Activated CD4-positive, alpha-beta memory T cell treated with anti-CD3 and anti-CD28 coated beads, Interleukin-2, amount 10 ng/mL, durations not matched to agents 7 days and 5 days (primary cell): Measurements from ENCODE around the gene MAP3K4. TPM values are rescaled to one million over a fixed set of nuclear protein-coding genes. Genes with fewer than 3 reads are reported as not detected.
A peak's percentile ranks its signal among the peaks of the same experiment; 100 is the strongest.

ENCODE experiments used
- CTCF ChIA-PET: fragments of 350-600 bp; sonication (Branson Sonifier 250); formaldehyde crosslinking; loops from one replicate; lab custom pipeline; 2021; ENCODE audit warnings: antibody characterized with exemption, inconsistent platforms; lab: Charles Lee
- POLR2A ChIA-PET: fragments of 350-600 bp; sonication (Branson Sonifier 250); formaldehyde crosslinking; loops from one replicate; lab custom pipeline; 2021; ENCODE audit warnings: antibody characterized with exemption; lab: Charles Lee
- DNase-seq: peaks from one replicate; pipeline ENCODE4 v3.0.0-alpha.2; 2020
- H3K27ac Mint-ChIP-seq: one replicate; pipeline ENCODE4 v1.8.0; 2021; ENCODE audit warnings: mild to moderate bottlenecking, mixed read lengths
- H3K27me3 Mint-ChIP-seq: one replicate; pipeline ENCODE4 v1.8.0; 2021; ENCODE audit warnings: mixed read lengths
- H3K36me3 Mint-ChIP-seq: one replicate; pipeline ENCODE4 v1.8.0; 2021; ENCODE audit warnings: low read depth, mixed read lengths
- H3K4me1 Mint-ChIP-seq: one replicate; pipeline ENCODE4 v1.8.0; 2021; ENCODE audit warnings: mixed read lengths
- H3K4me3 Mint-ChIP-seq: one replicate; pipeline ENCODE4 v1.8.0; 2021; ENCODE audit warnings: mild to moderate bottlenecking, mixed read lengths
- H3K9me3 Mint-ChIP-seq: one replicate; pipeline ENCODE4 v1.8.0; 2021; ENCODE audit warnings: mixed read lengths
- total RNA-seq, 2 experiments: library from RNA; stranded (reverse); gene quantifications; one replicate each; pipeline ENCODE4 v1.2.3, GENCODE V29; 2021

MAP3K4 gene, protein sequence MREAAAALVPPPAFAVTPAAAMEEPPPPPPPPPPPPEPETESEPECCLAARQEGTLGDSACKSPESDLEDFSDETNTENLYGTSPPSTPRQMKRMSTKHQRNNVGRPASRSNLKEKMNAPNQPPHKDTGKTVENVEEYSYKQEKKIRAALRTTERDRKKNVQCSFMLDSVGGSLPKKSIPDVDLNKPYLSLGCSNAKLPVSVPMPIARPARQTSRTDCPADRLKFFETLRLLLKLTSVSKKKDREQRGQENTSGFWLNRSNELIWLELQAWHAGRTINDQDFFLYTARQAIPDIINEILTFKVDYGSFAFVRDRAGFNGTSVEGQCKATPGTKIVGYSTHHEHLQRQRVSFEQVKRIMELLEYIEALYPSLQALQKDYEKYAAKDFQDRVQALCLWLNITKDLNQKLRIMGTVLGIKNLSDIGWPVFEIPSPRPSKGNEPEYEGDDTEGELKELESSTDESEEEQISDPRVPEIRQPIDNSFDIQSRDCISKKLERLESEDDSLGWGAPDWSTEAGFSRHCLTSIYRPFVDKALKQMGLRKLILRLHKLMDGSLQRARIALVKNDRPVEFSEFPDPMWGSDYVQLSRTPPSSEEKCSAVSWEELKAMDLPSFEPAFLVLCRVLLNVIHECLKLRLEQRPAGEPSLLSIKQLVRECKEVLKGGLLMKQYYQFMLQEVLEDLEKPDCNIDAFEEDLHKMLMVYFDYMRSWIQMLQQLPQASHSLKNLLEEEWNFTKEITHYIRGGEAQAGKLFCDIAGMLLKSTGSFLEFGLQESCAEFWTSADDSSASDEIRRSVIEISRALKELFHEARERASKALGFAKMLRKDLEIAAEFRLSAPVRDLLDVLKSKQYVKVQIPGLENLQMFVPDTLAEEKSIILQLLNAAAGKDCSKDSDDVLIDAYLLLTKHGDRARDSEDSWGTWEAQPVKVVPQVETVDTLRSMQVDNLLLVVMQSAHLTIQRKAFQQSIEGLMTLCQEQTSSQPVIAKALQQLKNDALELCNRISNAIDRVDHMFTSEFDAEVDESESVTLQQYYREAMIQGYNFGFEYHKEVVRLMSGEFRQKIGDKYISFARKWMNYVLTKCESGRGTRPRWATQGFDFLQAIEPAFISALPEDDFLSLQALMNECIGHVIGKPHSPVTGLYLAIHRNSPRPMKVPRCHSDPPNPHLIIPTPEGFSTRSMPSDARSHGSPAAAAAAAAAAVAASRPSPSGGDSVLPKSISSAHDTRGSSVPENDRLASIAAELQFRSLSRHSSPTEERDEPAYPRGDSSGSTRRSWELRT (N-terminal part only)
- total RNA-seq: 10 to 100 TPM; 40.0 to 50.6 TPM

DNA sequence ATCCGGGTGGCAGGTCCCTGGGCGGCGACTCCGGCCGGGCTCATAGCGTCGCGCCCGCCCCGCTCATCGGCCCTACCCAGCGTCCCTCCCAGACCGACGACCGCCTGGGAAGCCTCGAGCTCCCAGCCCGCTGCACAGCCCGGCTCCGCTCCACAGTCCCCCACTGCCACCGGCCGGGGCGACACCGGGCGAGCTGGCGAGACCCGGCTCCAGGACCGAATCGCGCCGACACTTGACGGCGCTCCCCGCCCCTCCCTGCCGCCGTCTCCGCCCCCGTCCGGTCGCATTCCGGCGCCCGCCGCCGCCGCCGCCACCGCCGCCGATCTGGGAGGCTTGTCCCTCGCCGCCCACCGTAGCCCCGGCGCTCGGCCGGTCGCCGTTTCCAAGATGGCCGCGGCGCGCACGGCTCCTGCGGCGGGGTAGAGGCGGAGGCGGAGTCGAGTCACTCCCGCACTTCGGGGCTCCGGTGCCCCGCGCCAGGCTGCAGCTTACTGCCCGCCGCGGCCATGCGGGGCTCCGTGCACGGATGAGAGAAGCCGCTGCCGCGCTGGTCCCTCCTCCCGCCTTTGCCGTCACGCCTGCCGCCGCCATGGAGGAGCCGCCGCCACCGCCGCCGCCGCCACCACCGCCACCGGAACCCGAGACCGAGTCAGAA lies at the start of gene MAP3K4:
Gene MAP3K4 (plus strand): TSS at position 364 of the 655 bp plus-strand sequence. CDS start 163 bp downstream, at position 527.
- Mint-ChIP-seq H3K27ac (peak within 1 kb of the TSS; percentile 83), H3K36me3 (peaks cover 9% of the 10 kb centered on the region), H3K4me1 (peaks cover 28% of the 10 kb centered on the region), H3K9me3 (no peaks in the 10 kb centered on the region), H3K27me3 (peaks cover 9% of the 10 kb centered on the region), H3K4me3 (peak within 1 kb of the TSS; percentile 90)
- POLR2A ChIA-PET: interaction anchor here (0.6 to 2.1 kb wide), 9 partner anchors 10 to 282 kb away, joined by 3 to 17 read pairs (median 3); partner anchors contain the start of gene AGPAT4
- DNase-seq: peak; percentile 82
- CTCF ChIA-PET: interaction anchor here (0.6 to 5.7 kb wide), 5 partner anchors 19 to 425 kb away, joined by 3 to 42 read pairs (median 3); partner anchors contain the start of gene AGPAT4

DNA sequence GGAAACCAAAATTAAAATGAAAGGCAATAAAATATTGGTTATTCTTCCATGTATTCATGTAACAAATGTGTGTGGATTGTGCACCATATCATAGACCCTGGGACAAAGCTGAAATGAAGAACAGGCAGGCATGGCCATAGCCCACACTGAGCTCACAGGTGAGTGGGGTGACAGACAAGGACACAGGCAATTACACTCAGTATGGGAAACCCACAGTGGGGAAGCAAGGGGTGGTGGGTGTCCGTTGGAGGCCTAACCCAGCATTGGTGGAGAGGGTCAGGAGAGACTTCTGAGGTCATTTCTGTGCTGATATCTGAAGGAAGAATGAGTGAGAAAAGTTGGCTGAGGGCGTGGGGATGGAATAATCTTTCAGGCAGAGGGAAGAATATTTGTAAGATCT lies 47.6 kb upstream of the MAP3K4 start:
- H3K4me3 Mint-ChIP-seq: no peak overlapping the region
- DNase-seq: no peak
- POLR2A ChIA-PET: no interaction called here
- CTCF ChIA-PET: interaction anchor here (1.9 kb wide), 1 partner anchor 13 kb away, joined by 5 read pairs; no protein-coding TSS in a partner anchor
- H3K27ac Mint-ChIP-seq: no peak overlapping the region
- H3K9me3 Mint-ChIP-seq: no peaks in the 10 kb centered on the region
- peaks cover 9% of the 10 kb centered on the region for H3K27me3 Mint-ChIP-seq
- H3K36me3 Mint-ChIP-seq: no peaks in the 10 kb centered on the region
- no peaks in the 10 kb centered on the region for H3K4me1 Mint-ChIP-seq

DNA sequence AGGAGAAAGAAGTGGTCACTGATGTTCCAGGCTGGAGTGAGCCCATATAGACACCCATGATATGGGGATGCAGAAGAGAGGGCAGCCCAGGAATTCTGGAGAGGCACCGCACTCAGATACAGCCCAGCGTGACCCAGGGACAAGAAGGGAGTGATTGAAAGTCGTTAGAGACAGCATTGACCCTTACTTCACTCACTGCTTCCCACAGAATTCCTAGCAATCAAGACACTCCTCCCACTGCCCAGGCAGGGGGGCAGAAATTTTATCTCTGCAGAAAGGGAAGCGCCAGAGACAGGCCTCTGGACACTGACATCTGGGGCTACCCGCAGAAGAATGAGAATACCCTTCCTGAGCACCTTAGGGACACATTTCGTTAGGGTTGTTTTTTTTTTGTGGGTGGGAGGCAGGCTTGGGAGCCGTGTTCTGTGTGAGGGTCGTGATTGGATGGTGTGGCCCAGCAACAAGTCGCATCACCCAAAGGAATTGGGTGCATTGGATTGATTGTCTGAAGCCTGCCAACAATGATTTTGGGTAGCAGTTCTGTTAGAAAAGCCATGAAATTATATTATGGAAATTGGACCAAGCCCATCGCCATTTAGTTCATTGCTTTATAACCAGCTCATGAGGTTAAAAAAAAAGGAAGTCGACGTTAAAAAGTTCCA lies 45.9 kb upstream of the MAP3K4 start:
- DNase-seq: no peak
- no peak overlapping the region for H3K4me3 Mint-ChIP-seq
- ChIA-PET CTCF (interaction anchor here (0.6 to 1.1 kb wide), 2 partner anchors 425 to 1294 kb away, joined by 3 read pairs; no protein-coding TSS in a partner anchor), POLR2A (no interaction called here)
- no peaks in the 10 kb centered on the region for H3K36me3 Mint-ChIP-seq
- no peak overlapping the region for H3K27ac Mint-ChIP-seq
- H3K4me1 Mint-ChIP-seq: no peaks in the 10 kb centered on the region
- no peaks in the 10 kb centered on the region for H3K9me3 Mint-ChIP-seq
- peaks cover 9% of the 10 kb centered on the region for H3K27me3 Mint-ChIP-seq

GRCh38 chr6:160949531-160949930 lies 42.0 kb upstream of the MAP3K4 start:
- Mint-ChIP-seq H3K27ac (no peak overlapping the region), H3K27me3 (peaks cover 15% of the 10 kb centered on the region), H3K36me3 (no peaks in the 10 kb centered on the region), H3K4me3 (no peak overlapping the region), H3K4me1 (no peaks in the 10 kb centered on the region), H3K9me3 (no peaks in the 10 kb centered on the region)
- ChIA-PET POLR2A (no interaction called here), CTCF (interaction anchor here (1.5 kb wide), 1 partner anchor 18 kb away, joined by 9 read pairs; no protein-coding TSS in a partner anchor)
- DNase-seq: no peak

DNA sequence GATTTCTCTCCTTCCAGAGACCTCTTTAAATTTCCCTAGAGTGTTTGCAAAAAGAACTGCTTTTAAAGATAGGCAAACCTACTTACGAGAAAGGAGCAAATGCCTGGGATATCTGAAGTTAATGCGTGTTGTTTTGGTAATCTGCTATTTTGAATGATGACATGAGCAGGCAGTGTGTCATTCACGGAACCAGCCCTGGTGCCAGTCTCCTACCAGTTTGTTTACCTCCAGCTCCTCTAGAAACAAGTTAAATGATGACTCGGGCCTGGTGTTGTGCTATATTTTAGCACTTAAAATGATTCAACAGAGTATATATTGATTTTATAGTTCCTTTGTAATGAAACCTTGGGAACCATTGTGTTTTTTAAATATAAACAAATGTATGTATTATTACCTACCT lies 41.1 kb upstream of the MAP3K4 start:
- no peak overlapping the region for H3K4me3 Mint-ChIP-seq
- H3K4me1 Mint-ChIP-seq: no peaks in the 10 kb centered on the region
- no peak for DNase-seq
- ChIA-PET POLR2A (no interaction called here), CTCF (interaction anchor here (1.1 kb wide), 1 partner anchor 23 kb away, joined by 3 read pairs; no protein-coding TSS in a partner anchor)
- H3K36me3 Mint-ChIP-seq: no peaks in the 10 kb centered on the region
- no peak overlapping the region for H3K27ac Mint-ChIP-seq
- no peaks in the 10 kb centered on the region for H3K9me3 Mint-ChIP-seq
- peaks cover 16% of the 10 kb centered on the region for H3K27me3 Mint-ChIP-seq

DNA sequence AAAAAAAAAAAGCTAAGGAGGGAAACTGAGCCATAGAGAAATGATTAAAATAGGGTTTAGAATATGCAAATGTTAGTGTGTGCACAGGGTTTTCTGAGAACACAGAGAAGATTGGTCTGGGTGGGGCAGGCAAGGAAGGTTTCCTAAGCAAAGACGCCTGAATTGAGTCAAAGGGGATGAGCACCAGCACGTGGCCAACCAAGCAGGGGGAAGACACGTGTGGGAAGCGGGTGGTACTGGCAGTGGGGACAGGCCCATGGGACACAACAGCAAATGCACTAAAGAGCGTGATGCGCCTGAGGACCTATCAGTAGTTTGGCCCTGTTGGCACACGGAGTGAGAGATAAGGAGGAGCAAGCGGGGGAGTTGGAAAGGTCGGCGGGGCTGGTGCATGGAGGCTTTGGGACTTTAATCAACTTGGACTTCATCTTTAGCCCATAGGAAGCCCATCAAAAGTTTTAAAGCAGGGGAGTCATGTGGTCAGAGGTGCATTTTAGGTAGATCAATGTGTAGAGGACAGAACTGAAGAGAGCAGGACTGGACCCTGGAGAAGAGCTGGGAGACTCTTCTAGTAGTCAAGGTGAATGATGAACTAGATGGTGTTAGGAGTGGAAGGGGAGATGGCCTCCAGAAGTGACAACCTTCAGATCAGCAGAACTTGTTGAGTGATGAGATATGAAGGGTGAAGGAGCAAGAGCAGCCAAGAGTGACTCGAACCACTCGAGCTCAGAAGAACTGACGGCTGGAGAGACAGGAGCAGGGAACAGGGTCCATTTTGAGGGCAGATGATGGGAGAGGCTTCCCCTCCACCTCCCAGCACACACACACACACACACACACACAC lies 40.2 kb upstream of the MAP3K4 start:
- H3K9me3 Mint-ChIP-seq: no peaks in the 10 kb centered on the region
- no peak for DNase-seq
- H3K4me1 Mint-ChIP-seq: no peaks in the 10 kb centered on the region
- no peak overlapping the region for H3K27ac Mint-ChIP-seq
- CTCF ChIA-PET: interaction anchor here (1.1 kb wide), 1 partner anchor 24 kb away, joined by 3 read pairs; no protein-coding TSS in a partner anchor
- POLR2A ChIA-PET: no interaction called here
- no peak overlapping the region for H3K4me3 Mint-ChIP-seq
- peaks cover 19% of the 10 kb centered on the region for H3K27me3 Mint-ChIP-seq
- no peaks in the 10 kb centered on the region for H3K36me3 Mint-ChIP-seq

DNA sequence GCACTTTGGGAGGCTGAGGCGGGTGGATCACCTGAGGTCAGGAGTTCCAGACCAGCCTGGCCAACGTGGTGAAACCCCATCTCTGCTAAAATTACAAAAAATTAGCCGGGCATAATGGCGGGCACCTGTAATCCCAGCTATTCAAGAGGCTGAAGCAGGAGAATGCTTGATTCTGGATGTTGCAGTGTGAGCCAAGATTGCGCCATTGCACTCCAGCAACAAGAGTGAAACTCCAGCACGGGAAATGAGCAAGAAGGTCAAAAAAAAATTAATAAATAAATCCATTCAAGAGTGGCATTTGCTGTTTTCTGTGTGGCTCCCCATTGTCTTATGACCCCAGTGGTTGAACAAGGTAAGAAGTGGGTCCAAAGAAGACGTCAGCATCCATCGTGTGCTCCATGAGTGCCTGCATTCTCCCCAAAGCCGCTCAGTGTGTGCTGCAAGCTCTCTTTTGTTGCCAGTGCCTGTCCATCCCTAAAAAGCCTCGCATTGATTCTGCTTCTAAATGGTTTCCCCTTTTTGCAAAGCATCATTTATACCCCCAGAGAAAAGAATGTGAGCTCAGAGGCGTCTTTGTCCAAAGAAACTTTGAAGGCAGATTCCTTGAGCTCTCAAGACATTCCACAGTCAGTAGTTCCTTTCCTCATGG lies 38.8 kb upstream of the MAP3K4 start:
- H3K27ac Mint-ChIP-seq: no peak overlapping the region
- H3K4me3 Mint-ChIP-seq: no peak overlapping the region
- H3K27me3 Mint-ChIP-seq: peaks cover 23% of the 10 kb centered on the region
- H3K36me3 Mint-ChIP-seq: no peaks in the 10 kb centered on the region
- H3K4me1 Mint-ChIP-seq: no peaks in the 10 kb centered on the region
- H3K9me3 Mint-ChIP-seq: no peaks in the 10 kb centered on the region
- no peak for DNase-seq
- ChIA-PET POLR2A (no interaction called here), CTCF (no interaction called here)

DNA sequence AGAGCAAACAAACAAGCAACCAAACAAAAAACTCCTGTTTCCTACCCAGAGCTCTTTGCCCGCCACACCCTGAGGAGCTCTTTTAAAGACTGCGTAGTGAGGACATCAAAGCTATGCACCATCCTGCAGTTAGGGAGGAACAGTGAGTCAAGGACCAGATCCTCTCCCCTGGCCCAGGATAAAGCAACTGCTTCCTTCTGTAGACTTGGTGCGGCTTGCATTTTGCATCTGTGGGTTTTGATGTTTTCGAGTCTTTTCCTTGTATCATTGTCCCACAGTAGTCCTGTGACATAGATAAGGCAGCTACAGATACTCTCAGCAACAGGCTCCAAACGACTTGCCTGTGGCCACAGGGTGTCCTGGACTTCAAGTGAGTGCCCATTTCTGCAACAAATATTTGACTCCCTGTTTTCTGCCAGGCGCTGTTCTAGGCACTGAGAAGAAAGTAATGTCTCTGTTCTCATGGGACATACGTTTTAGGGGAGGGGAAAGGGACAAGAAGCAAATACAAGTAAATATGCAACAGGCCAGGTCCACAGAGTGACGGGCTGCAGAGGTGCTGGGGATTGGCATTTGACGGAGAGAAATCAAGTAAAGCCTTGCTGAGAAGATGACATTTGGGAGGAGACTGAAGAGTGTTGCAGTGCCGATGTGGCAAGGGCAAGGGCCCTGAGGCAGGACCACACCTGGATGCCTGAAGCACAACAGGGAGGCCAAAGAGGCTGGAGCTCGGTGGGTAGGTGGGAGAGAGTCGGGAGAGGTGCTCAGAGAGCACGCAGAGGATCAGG lies 35.9 kb upstream of the MAP3K4 start:
- no peak for DNase-seq
- H3K36me3 Mint-ChIP-seq: no peaks in the 10 kb centered on the region
- CTCF ChIA-PET: interaction anchor here (0.7 kb wide), 1 partner anchor 418 kb away, joined by 3 read pairs; no protein-coding TSS in a partner anchor
- POLR2A ChIA-PET: no interaction called here
- H3K4me3 Mint-ChIP-seq: no peak overlapping the region
- no peak overlapping the region for H3K27ac Mint-ChIP-seq
- H3K4me1 Mint-ChIP-seq: no peaks in the 10 kb centered on the region
- no peaks in the 10 kb centered on the region for H3K9me3 Mint-ChIP-seq
- H3K27me3 Mint-ChIP-seq: peaks cover 19% of the 10 kb centered on the region

- ChIA-PET POLR2A (no interaction called here), CTCF (no interaction called here)
- H3K4me3 Mint-ChIP-seq: no peak overlapping the region
- peaks cover 17% of the 10 kb centered on the region for H3K27me3 Mint-ChIP-seq
- no peaks in the 10 kb centered on the region for H3K36me3 Mint-ChIP-seq
- no peak overlapping the region for H3K27ac Mint-ChIP-seq
- DNase-seq: no peak
- no peaks in the 10 kb centered on the region for H3K9me3 Mint-ChIP-seq
- H3K4me1 Mint-ChIP-seq: no peaks in the 10 kb centered on the region
Measured at GRCh38 chr6:160956300-160957035, 35.1 kb upstream of the MAP3K4 start.
